Measurements from ENCODE around the gene RDX.

- TF ChIP-seq POLR2A (IDR thresholded peaks at IDR 0.05) (no peak), POLR2AphosphoS5 (IDR thresholded peaks at IDR 0.05) (no peak)
- TF ChIP-seq, protein P1, sequence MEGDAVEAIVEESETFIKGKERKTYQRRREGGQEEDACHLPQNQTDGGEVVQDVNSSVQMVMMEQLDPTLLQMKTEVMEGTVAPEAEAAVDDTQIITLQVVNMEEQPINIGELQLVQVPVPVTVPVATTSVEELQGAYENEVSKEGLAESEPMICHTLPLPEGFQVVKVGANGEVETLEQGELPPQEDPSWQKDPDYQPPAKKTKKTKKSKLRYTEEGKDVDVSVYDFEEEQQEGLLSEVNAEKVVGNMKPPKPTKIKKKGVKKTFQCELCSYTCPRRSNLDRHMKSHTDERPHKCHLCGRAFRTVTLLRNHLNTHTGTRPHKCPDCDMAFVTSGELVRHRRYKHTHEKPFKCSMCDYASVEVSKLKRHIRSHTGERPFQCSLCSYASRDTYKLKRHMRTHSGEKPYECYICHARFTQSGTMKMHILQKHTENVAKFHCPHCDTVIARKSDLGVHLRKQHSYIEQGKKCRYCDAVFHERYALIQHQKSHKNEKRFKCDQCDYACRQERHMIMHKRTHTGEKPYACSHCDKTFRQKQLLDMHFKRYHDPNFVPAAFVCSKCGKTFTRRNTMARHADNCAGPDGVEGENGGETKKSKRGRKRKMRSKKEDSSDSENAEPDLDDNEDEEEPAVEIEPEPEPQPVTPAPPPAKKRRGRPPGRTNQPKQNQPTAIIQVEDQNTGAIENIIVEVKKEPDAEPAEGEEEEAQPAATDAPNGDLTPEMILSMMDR (IDR thresholded peaks at IDR 0.05): no peak
Observed at GRCh38 chr11:110159476-110159875, 136.9 kb downstream of the RDX start.
